ENCODE measurements around the gene PDIA3. TPM values are rescaled to one million over a fixed set of nuclear protein-coding genes. Genes with fewer than 3 reads are reported as not detected.
A peak's percentile ranks its signal among the peaks of the same experiment; 100 is the strongest.

Gene PDIA3
- total and polyA plus RNA-seq, 2 of the 13 experiments (the other 11 are each of a cell fraction or from before 2014, with no cell fraction given), result 238 to 433 TPM

DNA sequence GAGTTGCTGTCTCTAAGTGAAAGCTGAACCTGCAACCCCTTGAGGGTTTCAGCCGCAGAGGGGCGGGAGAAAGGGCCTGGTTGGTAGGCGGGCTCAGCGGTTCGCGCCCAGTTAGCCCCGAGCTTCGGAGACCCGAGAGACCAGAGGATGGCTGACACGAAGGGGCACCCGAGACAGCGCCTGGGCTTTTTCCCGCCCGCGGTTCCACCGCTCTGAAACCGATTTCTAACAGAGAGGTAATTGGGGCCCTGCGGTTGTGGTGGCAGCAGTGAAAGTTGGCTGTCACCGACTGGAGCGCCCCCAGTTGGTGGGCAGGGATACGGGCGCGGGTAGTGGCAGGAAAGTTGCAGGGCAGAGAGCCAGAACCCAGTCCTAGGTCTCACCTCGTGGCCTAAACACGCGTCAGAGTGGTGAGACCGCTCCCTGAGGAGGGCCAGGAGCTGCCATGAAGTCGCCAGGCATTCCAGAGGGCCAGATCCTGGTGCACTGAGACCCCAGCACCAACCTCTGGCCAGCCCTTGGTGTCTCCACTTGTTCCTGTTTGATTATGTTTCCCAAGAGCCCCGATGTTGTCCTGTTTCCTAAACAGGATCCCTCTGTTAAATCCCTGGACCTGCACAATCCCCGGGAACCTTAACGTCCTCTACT lies 31.2 kb downstream of the PDIA3 start (continued):
- peak; percentile 32; the same call in 1 of the 2 replicates for TF ChIP-seq ZBTB33 (CRISPR knock-in tag; IDR thresholded peaks at IDR 0.05)
- 0 out of 2 replicates have a peak, but pooled peaks have one; percentile 9 for TF ChIP-seq ZNF121 (CRISPR knock-in tag; IDR thresholded peaks at IDR 0.05)
- TF ChIP-seq ZNF362 (CRISPR knock-in tag; IDR thresholded peaks at IDR 0.05; ENCODE audit: borderline replicate concordance), result no peak
- peak; percentile 71; the same call in 1 of the 2 replicates for TF ChIP-seq MIER3 (CRISPR knock-in tag; IDR thresholded peaks at IDR 0.05; ENCODE audit: borderline replicate concordance)
- TF ChIP-seq NFIB (CRISPR knock-in tag; IDR thresholded peaks at IDR 0.05; ENCODE audit: borderline replicate concordance), result no peak
- TF ChIP-seq ZNF3 (CRISPR knock-in tag; IDR thresholded peaks at IDR 0.05), result no peak
- no peak for TF ChIP-seq ZEB1 (IDR thresholded peaks at IDR 0.05; ENCODE audit: insufficient replicate concordance, low read depth)
- no peak for TF ChIP-seq NFRKB (IDR thresholded peaks at IDR 0.05)
- TF ChIP-seq SMARCC2 (IDR thresholded peaks at IDR 0.05), result no peak
- TF ChIP-seq HOXA9 (CRISPR knock-in tag; IDR thresholded peaks at IDR 0.05; ENCODE audit: borderline replicate concordance), result no peak
- no peak for TF ChIP-seq ZNF30 (CRISPR knock-in tag; IDR thresholded peaks at IDR 0.05)
- no peak for TF ChIP-seq YEATS4 (CRISPR knock-in tag; IDR thresholded peaks at IDR 0.05; ENCODE audit: borderline replicate concordance)
- TF ChIP-seq, protein P1, sequence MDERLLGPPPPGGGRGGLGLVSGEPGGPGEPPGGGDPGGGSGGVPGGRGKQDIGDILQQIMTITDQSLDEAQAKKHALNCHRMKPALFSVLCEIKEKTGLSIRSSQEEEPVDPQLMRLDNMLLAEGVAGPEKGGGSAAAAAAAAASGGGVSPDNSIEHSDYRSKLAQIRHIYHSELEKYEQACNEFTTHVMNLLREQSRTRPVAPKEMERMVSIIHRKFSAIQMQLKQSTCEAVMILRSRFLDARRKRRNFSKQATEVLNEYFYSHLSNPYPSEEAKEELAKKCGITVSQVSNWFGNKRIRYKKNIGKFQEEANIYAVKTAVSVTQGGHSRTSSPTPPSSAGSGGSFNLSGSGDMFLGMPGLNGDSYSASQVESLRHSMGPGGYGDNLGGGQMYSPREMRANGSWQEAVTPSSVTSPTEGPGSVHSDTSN (CRISPR knock-in tag; IDR thresholded peaks at IDR 0.05), result no peak
- TF ChIP-seq, protein P2, sequence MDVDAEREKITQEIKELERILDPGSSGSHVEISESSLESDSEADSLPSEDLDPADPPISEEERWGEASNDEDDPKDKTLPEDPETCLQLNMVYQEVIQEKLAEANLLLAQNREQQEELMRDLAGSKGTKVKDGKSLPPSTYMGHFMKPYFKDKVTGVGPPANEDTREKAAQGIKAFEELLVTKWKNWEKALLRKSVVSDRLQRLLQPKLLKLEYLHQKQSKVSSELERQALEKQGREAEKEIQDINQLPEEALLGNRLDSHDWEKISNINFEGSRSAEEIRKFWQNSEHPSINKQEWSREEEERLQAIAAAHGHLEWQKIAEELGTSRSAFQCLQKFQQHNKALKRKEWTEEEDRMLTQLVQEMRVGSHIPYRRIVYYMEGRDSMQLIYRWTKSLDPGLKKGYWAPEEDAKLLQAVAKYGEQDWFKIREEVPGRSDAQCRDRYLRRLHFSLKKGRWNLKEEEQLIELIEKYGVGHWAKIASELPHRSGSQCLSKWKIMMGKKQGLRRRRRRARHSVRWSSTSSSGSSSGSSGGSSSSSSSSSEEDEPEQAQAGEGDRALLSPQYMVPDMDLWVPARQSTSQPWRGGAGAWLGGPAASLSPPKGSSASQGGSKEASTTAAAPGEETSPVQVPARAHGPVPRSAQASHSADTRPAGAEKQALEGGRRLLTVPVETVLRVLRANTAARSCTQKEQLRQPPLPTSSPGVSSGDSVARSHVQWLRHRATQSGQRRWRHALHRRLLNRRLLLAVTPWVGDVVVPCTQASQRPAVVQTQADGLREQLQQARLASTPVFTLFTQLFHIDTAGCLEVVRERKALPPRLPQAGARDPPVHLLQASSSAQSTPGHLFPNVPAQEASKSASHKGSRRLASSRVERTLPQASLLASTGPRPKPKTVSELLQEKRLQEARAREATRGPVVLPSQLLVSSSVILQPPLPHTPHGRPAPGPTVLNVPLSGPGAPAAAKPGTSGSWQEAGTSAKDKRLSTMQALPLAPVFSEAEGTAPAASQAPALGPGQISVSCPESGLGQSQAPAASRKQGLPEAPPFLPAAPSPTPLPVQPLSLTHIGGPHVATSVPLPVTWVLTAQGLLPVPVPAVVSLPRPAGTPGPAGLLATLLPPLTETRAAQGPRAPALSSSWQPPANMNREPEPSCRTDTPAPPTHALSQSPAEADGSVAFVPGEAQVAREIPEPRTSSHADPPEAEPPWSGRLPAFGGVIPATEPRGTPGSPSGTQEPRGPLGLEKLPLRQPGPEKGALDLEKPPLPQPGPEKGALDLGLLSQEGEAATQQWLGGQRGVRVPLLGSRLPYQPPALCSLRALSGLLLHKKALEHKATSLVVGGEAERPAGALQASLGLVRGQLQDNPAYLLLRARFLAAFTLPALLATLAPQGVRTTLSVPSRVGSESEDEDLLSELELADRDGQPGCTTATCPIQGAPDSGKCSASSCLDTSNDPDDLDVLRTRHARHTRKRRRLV (CRISPR knock-in tag; IDR thresholded peaks at IDR 0.05), result no peak
- TF ChIP-seq CBX2 (IDR thresholded peaks at IDR 0.05; ENCODE audit: low read depth, low read length), result no peak
- TF ChIP-seq CBX2 (CRISPR knock-in tag; IDR thresholded peaks at IDR 0.05; ENCODE audit: low read depth), result no peak
- TF ChIP-seq ZNF703 (CRISPR knock-in tag; IDR thresholded peaks at IDR 0.05; ENCODE audit: borderline replicate concordance), result no peak; the same call in none of the 2 replicates
- no peak for TF ChIP-seq MED8 (CRISPR knock-in tag; IDR thresholded peaks at IDR 0.05; ENCODE audit: insufficient replicate concordance)
- no peak for TF ChIP-seq ZNF282 (IDR thresholded peaks at IDR 0.05; ENCODE audit: partially characterized antibody)

Data from HepG2 (cell line).